Articular chondrocyte of knee joint (primary cell): ENCODE data around the gene S100A12. TPM values are rescaled to one million over a fixed set of nuclear protein-coding genes. Genes with fewer than 3 reads are reported as not detected.

ENCODE experiments used
- small RNA-seq: library from RNA; depleted of rRNA; stranded (forward); fragments of <200 nt; gene quantifications from one replicate; pipeline ENCODE3, GENCODE V24; 2012
- total RNA-seq: library from RNA; depleted of rRNA; stranded (reverse); fragments of >200 nt; gene quantifications from 2 replicates; pipeline ENCODE4 v1.2.3, GENCODE V29; 2012

S100A12 gene
- not detected in 2 replicates for total RNA-seq

DNA sequence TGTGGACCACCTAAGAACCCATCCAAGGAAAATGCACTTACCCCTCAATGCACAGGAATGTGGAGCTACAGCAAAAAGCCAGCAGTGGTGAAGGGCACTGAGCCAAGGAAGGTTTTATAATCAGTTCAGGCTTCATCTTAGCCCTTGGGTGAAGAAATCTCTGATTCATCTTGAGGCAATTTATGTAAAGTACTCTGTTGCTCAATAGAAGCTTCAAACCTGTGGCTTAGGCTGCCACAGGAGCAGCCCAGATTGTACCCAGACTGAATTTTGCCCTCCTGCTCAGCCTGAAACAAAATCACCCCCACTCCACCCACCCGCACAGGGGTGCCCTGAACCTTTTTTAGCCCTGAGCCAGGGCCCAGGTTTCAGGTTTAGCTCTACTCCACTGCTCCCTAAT is at the start of gene S100A12:
S100A12 (minus strand) TSS at position 111 of the 400 bp plus-strand sequence. CDS start 1,029 bp downstream, outside the sequence.

GRCh38 chr1:153415850-153416570 is 40.6 kb upstream of the S100A12 start, which contains the start of gene S100A7A:
TSS of gene S100A7A (plus strand) at chr1:153416520. CDS start at chr1:153418083, 1,563 bp downstream.

GRCh38 chr1:153390938-153391710 is 15.7 kb upstream of the S100A12 start, which contains the start of gene S100A8:
TSS of gene S100A8 (minus strand) at chr1:153391073. CDS start at chr1:153390535, 538 bp downstream.

DNA sequence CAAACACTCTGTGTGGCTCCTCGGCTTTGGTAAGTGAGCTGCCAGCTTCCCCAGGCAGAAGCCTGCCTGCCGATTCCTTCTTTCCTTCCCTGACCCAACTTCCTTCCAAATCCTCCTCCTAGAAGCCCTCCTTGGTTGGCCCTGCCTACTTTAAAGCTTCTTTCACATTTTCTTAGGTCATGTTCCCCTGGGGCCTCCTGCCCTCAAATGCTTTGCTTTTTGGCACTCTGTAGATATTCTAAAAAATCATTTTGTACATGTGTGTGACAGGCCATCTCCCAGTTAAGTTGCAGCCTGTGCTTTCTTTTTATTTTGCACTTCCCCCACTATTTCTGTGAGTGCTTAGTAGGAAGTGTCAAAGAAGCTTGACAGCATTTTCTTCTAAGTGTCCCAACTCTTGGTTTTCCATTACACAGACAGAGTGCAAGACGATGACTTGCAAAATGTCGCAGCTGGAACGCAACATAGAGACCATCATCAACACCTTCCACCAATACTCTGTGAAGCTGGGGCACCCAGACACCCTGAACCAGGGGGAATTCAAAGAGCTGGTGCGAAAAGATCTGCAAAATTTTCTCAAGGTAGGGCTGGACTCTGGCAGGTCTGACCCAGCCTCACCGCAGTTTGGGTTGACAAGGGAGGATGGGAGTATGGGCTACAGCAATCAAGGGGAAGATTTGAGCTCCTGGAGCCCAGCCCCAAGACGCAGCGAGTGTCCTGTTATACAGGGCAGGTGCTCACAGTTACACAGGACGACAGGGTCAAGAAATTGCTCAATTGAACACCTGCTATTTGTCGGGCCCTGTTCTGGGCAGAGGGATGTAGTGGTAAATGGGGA is 17.3 kb downstream of the S100A12 start, which contains the start of gene S100A9:
S100A9 (plus strand) TSS at position 2 of the 838 bp plus-strand sequence; CDS start at position 432, 430 bp downstream.

DNA sequence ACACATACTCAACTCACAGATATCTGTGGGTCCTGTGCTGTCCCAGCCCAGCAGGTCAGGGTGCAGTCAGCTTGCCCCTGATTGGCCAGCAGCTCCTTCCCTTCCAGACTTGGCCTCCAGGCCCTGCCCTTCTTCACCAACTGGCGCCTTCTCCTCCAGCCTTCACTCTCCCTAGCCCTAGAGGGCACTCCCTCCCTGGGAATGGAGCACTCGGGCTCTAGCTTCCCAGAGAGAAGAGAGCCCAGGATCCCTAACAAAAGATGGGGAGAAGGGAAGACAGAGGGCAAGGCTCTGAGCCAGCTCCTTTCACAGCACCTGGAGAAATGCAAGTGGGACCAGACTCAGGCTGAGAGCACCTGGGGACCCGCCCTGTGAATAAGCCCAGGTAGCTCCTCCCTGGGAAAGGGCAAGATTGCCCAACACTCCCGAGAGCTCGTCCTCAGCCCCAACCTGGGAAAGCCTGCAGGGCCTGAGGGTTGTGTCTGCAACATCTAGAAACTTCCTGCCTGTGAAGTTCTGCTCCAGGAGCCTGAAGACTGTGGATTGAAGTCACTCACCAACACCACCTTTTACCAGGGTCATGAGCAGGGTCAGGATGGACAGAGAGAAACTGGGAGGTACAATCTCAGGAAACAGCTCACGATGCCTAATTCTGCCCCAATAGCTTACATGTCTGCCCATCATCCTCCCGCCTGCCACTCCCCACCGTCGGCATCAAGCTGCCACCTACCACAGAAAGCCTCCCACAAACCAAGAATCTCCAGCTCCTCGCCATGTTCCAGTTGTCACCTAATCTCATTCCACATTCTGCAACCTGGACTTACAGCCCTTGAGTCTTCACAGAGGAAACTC is 26.7 kb downstream of the S100A12 start, which contains the start of gene PGLYRP4:
PGLYRP4 (minus strand) TSS at position 331 of the 852 bp plus-strand sequence. CDS start 909 bp downstream, outside the sequence.

Small RNA genes lying within 50 kb of the gene (small RNA-seq; reads per million reads assigned to genes)
- gene RNU6-160P (not detected), gene S100A15A (not detected)

Other genes starting within 250 kb of the S100A12 start
- not detected in 2 replicates for gene SPRR2G, start 224.7 kb downstream of the S100A12 start, total RNA-seq
- not detected in 2 replicates for gene LELP1, start 172.2 kb downstream of the S100A12 start, total RNA-seq
- not detected in 2 replicates for gene PRR9, start 158.0 kb downstream of the S100A12 start, total RNA-seq
- gene LORICRIN, start 115.9 kb downstream of the S100A12 start, total RNA-seq = not detected in 2 replicates
- gene PGLYRP3, start 62.7 kb downstream of the S100A12 start, total RNA-seq = not detected in 2 replicates
- not detected in 2 replicates for gene PGLYRP4, start 26.8 kb downstream of the S100A12 start, total RNA-seq
- not detected in 2 replicates for gene S100A9, start 17.8 kb downstream of the S100A12 start, total RNA-seq
- not detected in 2 replicates for gene S100A8, start 15.5 kb upstream of the S100A12 start, total RNA-seq
- not detected in 2 replicates for gene S100A7A, start 40.9 kb upstream of the S100A12 start, total RNA-seq
- not detected in 2 replicates for gene S100A7, start 85.0 kb upstream of the S100A12 start, total RNA-seq
- gene S100A6, start 160.4 kb upstream of the S100A12 start, total RNA-seq = 723 and 917 TPM in 2 replicates
- gene S100A5, start 165.3 kb upstream of the S100A12 start, total RNA-seq = not detected in 2 replicates
- gene S100A4, start 170.2 kb upstream of the S100A12 start, total RNA-seq = 164 and 276 TPM in 2 replicates
- gene S100A3, start 173.6 kb upstream of the S100A12 start, total RNA-seq = 2.0 and 3.7 TPM in 2 replicates
- 2.9 and 3.1 TPM in 2 replicates for gene S100A2, start 190.2 kb upstream of the S100A12 start, total RNA-seq
- 128 and 138 TPM in 2 replicates for gene S100A16, start 237.5 kb upstream of the S100A12 start, total RNA-seq
- gene S100A14, start 240.7 kb upstream of the S100A12 start, total RNA-seq = not detected in 2 replicates